ENCODE data around the gene VSIG1. TPM values are rescaled to one million over a fixed set of nuclear protein-coding genes. Genes with fewer than 3 reads are reported as not detected.

Gene VSIG1
- total and polyA plus RNA-seq, 11 donors, result 0.22 to 0.35 (median 0.25) TPM; not detected in 8

DNA sequence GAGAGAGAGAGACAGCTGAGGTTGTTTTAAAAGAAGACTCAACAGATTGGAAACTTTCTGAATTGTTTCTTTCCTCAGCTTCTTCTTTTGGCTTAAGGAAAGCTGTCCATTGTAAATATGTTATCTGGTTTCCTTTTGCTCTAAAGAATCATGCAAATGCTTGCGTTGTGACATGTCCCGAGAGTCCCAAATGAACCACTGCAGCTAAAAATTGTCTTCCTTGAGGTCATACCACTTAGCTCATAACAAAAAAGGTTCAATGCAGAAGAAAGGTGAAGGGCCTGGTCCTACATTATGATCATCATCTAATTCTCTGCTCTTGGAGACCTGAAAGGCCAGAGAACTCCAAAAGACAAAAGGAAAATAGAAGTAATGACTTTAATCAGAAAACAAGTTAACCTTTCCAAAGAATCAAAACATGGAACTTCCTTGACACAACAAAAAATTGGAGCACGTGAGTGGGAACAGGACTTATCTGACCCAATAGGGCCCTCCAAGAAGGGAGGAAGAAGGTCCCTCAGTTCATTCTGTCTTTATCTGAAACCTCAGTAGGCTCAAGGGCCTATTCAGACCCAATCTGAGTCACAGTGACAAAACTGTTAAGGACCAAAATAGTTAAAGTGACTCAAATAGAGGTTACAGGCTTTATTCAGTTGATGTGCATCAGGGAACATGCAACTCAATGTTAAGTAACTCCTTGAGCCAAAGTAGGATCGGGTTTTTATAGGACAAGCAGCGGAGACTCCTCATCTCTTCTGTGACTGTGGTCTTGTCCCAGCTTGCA is 14.7 kb upstream of the VSIG1 start:
- Histone ChIP-seq H3K4me1 (no peaks in the 10 kb centered on the region), H3K27ac (no peak overlapping the region), H3K4me3 (no peak overlapping the region), H3K9me3 (no peaks in the 10 kb centered on the region), H3K27me3 (peaks cover 0 to 40% (median 0%) of the 10 kb centered on the region in 9 donors), H3K36me3 (no peaks in the 10 kb centered on the region)
- ATAC-seq, result no peak
- TF ChIP-seq CTCF (IDR thresholded peaks at IDR 0.05) (no peak), POLR2A (IDR thresholded peaks at IDR 0.05) (no peak)
- DNase-seq, result no peak
- intact Hi-C loops (cut with DNase I), result loop anchor here in 1 of 10 donors (10.0 kb wide), 1 partner anchor 45 kb away; no protein-coding TSS in a partner anchor
- 68 to 82% (median 72%) methylated on average over 5 of the region's 5 CpGs for WGBS, 4 donors

- no peak for ATAC-seq
- intact Hi-C loops (cut with DNase I), result no loop called here
- 83 to 96% (median 92%) methylated on average over 5 of the region's 5 CpGs for WGBS, 4 donors
- no peak for DNase-seq
- no peak overlapping the region for H3K4me3 ChIP-seq
- H3K27ac ChIP-seq, result no peak overlapping the region
- H3K36me3 ChIP-seq, result no peaks in the 10 kb centered on the region
- no peaks in the 10 kb centered on the region for H3K4me1 ChIP-seq
- H3K27me3 ChIP-seq, result peaks cover 0 to 15% (median 0%) of the 10 kb centered on the region in 9 donors
- H3K9me3 ChIP-seq, result no peaks in the 10 kb centered on the region
- TF ChIP-seq CTCF (IDR thresholded peaks at IDR 0.05), result no peak
- no peak for TF ChIP-seq POLR2A (IDR thresholded peaks at IDR 0.05)
These were observed 11.9 kb upstream of the VSIG1 start for GRCh38 chrX:108032944-108033343.

DNA sequence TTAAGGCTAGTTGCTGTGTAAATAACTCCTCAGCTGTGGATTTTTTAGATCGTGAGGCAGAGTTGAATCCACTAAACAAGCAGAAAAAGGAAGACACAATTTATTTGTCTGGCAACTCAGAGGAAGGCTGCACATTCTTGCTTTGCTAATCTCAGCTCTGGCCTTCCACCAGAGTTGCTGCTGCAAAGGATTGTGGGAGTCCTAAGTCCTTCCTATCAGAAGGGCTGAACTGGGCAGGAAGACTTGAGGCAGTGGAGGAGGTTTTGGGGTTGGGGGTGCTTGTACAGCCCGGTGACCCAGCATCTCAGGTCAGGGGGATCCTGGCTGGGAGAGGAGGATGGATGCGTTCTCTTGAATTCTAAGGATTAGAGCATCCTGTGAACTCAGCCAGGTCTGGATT is 11.0 kb upstream of the VSIG1 start:
- Histone ChIP-seq H3K27me3 (peaks cover 0 to 18% (median 0%) of the 10 kb centered on the region in 9 donors), H3K9me3 (no peaks in the 10 kb centered on the region), H3K4me1 (no peaks in the 10 kb centered on the region), H3K4me3 (no peak overlapping the region), H3K36me3 (no peaks in the 10 kb centered on the region), H3K27ac (no peak overlapping the region)
- no peak for TF ChIP-seq CTCF (IDR thresholded peaks at IDR 0.05)
- TF ChIP-seq POLR2A (IDR thresholded peaks at IDR 0.05), result no peak
- ATAC-seq, result no peak
- DNase-seq, result no peak
- intact Hi-C loops (cut with DNase I), result no loop called here
- WGBS, 4 donors, result 52 to 69% (median 61%) methylated on average over 3 of the region's 3 CpGs

- Histone ChIP-seq H3K27ac (no peak overlapping the region), H3K4me1 (no peaks in the 10 kb centered on the region), H3K27me3 (peaks cover 0 to 21% (median 0%) of the 10 kb centered on the region in 9 donors), H3K4me3 (no peak overlapping the region), H3K9me3 (no peaks in the 10 kb centered on the region), H3K36me3 (no peaks in the 10 kb centered on the region)
- TF ChIP-seq CTCF (IDR thresholded peaks at IDR 0.05) (no peak), POLR2A (IDR thresholded peaks at IDR 0.05) (no peak)
- ATAC-seq (no peak), DNase-seq (no peak)
- 68 to 86% (median 78%) methylated on average over 3 of the region's 3 CpGs for WGBS, 4 donors
- intact Hi-C loops (cut with DNase I), result no loop called here
These were observed 10.1 kb upstream of the VSIG1 start for GRCh38 chrX:108034725-108035124.
